LNCaP clone FGC (cell line): Measurements from ENCODE around the gene PEX5L.

ENCODE experiments used
- DNase-seq: peaks from one replicate; pipeline ENCODE4 v3.0.0-alpha.2; 2011; ENCODE audit warnings: low read depth
- H3K4me3 ChIP-seq: 2 replicates; pipeline ENCODE4 v1.5.1; 2011; ENCODE audit warnings: mild to moderate bottlenecking, low read depth, low read length, control low read depth
- CTCF ChIP-seq: IDR thresholded peaks from 2 replicates; pipeline ENCODE4 v1.5.1; 2012; ENCODE audit warnings: mild to moderate bottlenecking; ENCODE audit not compliant: control insufficient read depth, insufficient read depth; ENCODE audit errors: extremely low read depth

Gene PEX5L

DNA sequence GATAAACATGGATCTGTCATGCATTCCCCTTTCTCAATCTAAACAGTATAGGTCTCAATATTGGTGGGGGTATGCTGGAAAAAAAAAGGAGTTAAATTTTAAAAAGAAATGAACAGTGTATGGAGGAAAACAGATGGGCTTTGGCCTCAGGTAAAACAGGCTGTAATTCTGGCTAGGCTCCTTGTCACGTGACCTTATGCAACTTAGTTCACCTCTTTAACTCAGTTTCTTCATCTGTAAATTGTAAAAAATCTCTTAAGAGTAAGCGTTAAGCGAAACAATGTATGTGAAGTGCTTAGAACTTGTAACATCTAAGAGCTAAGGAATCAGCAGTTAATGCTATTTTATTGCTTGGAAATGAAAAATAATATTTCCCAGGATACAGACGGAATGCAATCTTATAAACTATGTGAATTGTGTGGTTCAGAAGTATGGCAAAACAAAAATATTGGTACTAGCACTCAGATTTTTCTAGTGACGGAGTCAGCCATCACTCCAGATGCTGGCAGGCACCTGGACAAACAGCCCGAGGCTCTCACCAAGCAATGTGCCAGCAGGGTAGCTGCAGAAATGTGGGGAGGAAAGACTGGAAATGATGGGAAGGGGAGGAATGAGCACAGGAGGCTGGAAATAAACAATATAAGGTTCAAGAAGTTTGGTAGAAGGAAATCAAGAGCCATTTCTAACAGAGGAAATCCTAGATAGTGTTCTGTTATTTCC, 211.1 kb downstream of the PEX5L start:
- no peak for DNase-seq
- no peak for TF ChIP-seq CTCF
- H3K4me3 ChIP-seq = no peak overlapping the region

DNA sequence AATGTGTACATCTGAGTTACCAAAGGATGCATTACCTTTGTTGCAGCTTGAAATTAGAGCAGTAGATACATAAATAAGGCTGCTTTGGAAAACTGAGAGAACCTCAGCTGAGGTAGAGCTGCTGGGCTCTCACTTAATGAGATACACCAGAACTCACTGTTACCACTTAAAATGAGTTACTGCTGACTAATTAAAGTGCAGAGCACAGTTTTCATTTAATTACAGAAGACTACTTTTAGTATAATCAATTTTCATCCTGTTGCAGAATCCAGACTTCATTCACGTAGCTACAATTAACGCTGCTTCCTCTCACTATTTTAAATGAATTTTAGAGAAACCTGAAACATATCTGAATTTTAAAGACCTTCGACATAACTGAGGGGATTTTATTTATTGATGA, 214.4 kb downstream of the PEX5L start:
- DNase-seq = no peak
- no peak for TF ChIP-seq CTCF

GRCh38 chr3:179819379-179819778, 217.4 kb downstream of the PEX5L start:
- H3K4me3 ChIP-seq = no peak overlapping the region
- no peak for TF ChIP-seq CTCF
- DNase-seq = no peak

More for the DNA sequence above, 214.4 kb downstream of the PEX5L start:
- no peak overlapping the region for H3K4me3 ChIP-seq

GRCh38 chr3:179812096-179812382, 224.7 kb downstream of the PEX5L start:
- DNase-seq = no peak
- TF ChIP-seq CTCF = no peak
- H3K4me3 ChIP-seq = no peak overlapping the region

DNA sequence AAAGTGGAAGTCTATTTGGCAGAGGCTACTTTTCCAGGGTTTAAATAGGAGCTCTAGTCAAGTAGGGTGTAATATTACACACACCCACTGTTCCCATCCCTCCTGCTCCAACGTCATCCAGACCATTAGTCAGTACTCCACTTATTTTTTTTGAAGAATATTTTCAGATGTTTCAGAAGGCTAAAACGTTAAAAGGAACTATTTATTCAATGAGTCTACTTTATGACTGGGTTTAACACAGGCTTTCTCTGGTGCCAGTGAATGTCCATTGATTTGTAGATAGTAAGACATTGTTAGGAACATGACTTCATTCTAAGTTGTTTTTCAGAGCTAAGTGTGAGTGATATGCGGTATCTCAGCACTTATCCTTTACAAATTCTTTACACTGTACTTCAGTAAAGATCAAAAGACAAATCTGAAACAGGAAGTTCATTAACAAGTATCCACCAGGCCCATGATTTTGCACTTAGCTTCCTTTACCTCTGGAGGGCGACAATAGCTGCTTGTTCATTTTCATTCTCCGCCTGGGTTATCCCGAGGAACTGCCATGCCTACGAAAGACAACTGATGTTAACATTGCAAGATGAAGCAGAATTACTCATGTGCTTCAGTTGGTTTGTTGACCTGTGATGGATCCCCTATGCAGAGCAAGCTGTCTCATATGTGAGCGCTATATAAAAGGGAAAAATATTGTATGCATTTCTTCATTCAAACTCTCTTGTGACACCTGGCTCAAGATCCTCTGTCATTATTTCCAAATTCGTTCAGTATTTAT, 225.2 kb downstream of the PEX5L start:
- no peak overlapping the region for H3K4me3 ChIP-seq
- DNase-seq = peak; percentile 40
- peak; percentile 88 for TF ChIP-seq CTCF

GRCh38 chr3:179809639-179810038, 227.1 kb downstream of the PEX5L start:
- DNase-seq = no peak
- TF ChIP-seq CTCF = no peak
- no peak overlapping the region for H3K4me3 ChIP-seq
